Tibial nerve (tissue), 4 donors: ENCODE results near the gene YIPF5. TPM values are rescaled to one million over a fixed set of nuclear protein-coding genes. Genes with fewer than 3 reads are reported as not detected.
A peak's percentile ranks its signal among the peaks of the same experiment; 100 is the strongest.

Experiments used
- DNase-seq, 2 donors: peaks; one replicate each; pipeline ENCODE4 v3.0.0-alpha.2; 2019; ENCODE audit warnings: low spot score in 2 of 2
- H3K27ac ChIP-seq, 4 donors: fragments of 200-600 bp; sonication (generic) in 3 of 4; one replicate each; pipeline ENCODE4 v1.5.1; 2017 to 2019; ENCODE audit warnings: mild to moderate bottlenecking in 1 of 4
- H3K27me3 ChIP-seq, 2 donors: fragments of 200-600 bp; sonication (generic) in 1 of 2; one replicate each; pipeline versions ENCODE4 v1.5.1 to v1.6.0; 2017 to 2019
- H3K36me3 ChIP-seq, 3 donors: fragments of 200-600 bp; sonication (generic); one replicate each; pipeline ENCODE4 v1.5.1; 2018 to 2019
- H3K4me1 ChIP-seq, 4 donors: fragments of 200-600 bp; sonication (generic) in 3 of 4; one replicate each; pipeline ENCODE4 v1.5.1; 2017 to 2019
- H3K4me3 ChIP-seq, 4 donors: fragments of 200-600 bp; sonication (generic) in 3 of 4; one replicate each; pipeline ENCODE4 v1.5.1; 2017 to 2019; ENCODE audit warnings: mild to moderate bottlenecking in 1 of 4, moderate library complexity in 1 of 4
- H3K9me3 ChIP-seq, 4 donors: fragments of 200-600 bp; sonication (generic) in 3 of 4; one replicate each; pipeline ENCODE4 v1.5.1; 2017 to 2019
- CTCF ChIP-seq, 5 experiments: fragments of 200-600 bp in 3 of 5; fragments of 450-650 bp in 2 of 5; sonication (generic) in 3 of 5; IDR thresholded peaks; one replicate each; pipeline ENCODE4 v1.5.1; 2016 to 2019; ENCODE audit warnings: antibody characterized with exemption in 5 of 5, mild to moderate bottlenecking in 3 of 5, moderate library complexity in 2 of 5
- EP300 ChIP-seq, 2 donors: sonication (generic); formaldehyde crosslinking; IDR thresholded peaks; one replicate each; pipeline ENCODE4 v1.6.1; 2017; ENCODE audit warnings: antibody characterized with exemption in 2 of 2, mild to moderate bottlenecking in 1 of 2
- POLR2A ChIP-seq, 2 donors: fragments of 450-650 bp; IDR thresholded peaks; one replicate each; pipeline ENCODE4 v1.6.1; 2017; ENCODE audit warnings: antibody characterized with exemption in 2 of 2, mild to moderate bottlenecking in 2 of 2, moderate library complexity in 2 of 2
- WGBS, 2 donors: methylation state at CpG; one replicate each; pipeline ENCODE4 v1.1.5; 2018; 5-methylcytosine and 5-hydroxymethylcytosine counted together
- total RNA-seq, 4 donors: library from RNA; depleted of rRNA; stranded (reverse); fragments of >200 nt; gene quantifications; one replicate each; pipeline ENCODE4 v1.1.0, GENCODE V29; 2016

YIPF5 gene
- total RNA-seq, 4 donors from 2014 or later: 19.5 to 35.6 (median 31.6) TPM

GRCh38 chr5:144191998-144192397 lies 21.5 kb upstream of the YIPF5 start:
- DNase-seq: no peak
- no peaks in the 10 kb centered on the region for H3K9me3 ChIP-seq
- no peak overlapping the region for H3K27ac ChIP-seq
- H3K27me3 ChIP-seq: peaks cover 0 to 4% of the 10 kb centered on the region in 2 donors
- TF ChIP-seq CTCF (IDR thresholded peaks at IDR 0.05) (peak in 3 of 5 experiments; percentile 10 to 46 (median 17)), EP300 (IDR thresholded peaks at IDR 0.05) (no peak)
- 21 to 26% methylated on average over 3 of the region's 3 CpGs for WGBS, 2 donors
- H3K4me1 ChIP-seq: peaks cover 0 to 17% (median 5%) of the 10 kb centered on the region in 4 donors
- no peak overlapping the region for H3K4me3 ChIP-seq
- H3K36me3 ChIP-seq: no peaks in the 10 kb centered on the region

- TF ChIP-seq CTCF (IDR thresholded peaks at IDR 0.05) (no peak), EP300 (IDR thresholded peaks at IDR 0.05) (no peak), POLR2A (IDR thresholded peaks at IDR 0.05) (no peak)
These were observed 21.1 kb upstream of the YIPF5 start for GRCh38 chr5:144191531-144191930.

DNA sequence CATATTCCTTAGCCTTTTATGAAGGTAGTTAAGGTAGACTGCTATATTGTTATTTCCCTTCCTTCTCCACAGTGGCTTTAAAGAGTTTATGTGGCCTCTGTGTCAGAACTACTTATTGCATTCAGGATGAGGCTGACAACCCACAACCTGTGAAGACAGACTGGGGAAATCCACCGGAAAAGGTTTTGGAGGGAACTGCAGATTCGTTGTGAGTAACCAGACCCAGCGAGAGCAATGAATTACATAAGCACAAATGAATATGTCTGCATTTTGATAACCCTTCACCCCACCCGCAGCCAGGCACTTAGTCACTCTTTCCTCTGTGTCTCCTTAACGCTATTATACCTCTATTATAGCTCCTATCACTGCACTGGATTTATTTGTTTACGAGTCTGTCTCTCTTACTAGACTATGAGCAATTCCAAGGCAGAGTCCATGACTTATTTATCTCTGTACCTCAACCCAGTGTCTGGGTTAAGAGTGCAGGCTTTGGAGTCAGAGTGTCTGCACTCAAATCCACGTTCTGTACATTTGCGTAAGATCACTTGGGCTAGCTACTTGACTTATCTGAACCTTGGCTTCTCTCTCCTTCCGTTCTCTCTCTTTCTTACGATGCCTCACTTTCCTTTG lies 19.5 kb upstream of the YIPF5 start:
- Histone ChIP-seq H3K27ac (no peak overlapping the region), H3K27me3 (peaks cover 0 to 4% of the 10 kb centered on the region in 2 donors), H3K4me1 (peaks cover 0 to 17% (median 5%) of the 10 kb centered on the region in 4 donors), H3K4me3 (no peak overlapping the region), H3K36me3 (no peaks in the 10 kb centered on the region), H3K9me3 (no peaks in the 10 kb centered on the region)
- TF ChIP-seq CTCF (IDR thresholded peaks at IDR 0.05) (no peak), POLR2A (IDR thresholded peaks at IDR 0.05) (no peak), EP300 (IDR thresholded peaks at IDR 0.05) (peak in 1 of 2 donors; percentile 27)
- DNase-seq: no peak
- 57 to 60% methylated on average over 10 of the region's 10 CpGs for WGBS, 2 donors

More at GRCh38 chr5:144191531-144191930, 21.1 kb upstream of the YIPF5 start:
- no peak for DNase-seq
- Histone ChIP-seq H3K9me3 (no peaks in the 10 kb centered on the region), H3K4me3 (no peak overlapping the region), H3K4me1 (peaks cover 0 to 17% (median 5%) of the 10 kb centered on the region in 4 donors), H3K27me3 (peaks cover 0 to 4% of the 10 kb centered on the region in 2 donors), H3K27ac (no peak overlapping the region), H3K36me3 (no peaks in the 10 kb centered on the region)
- 65 to 86% methylated on average over 3 of the region's 3 CpGs for whole genome bisulfite sequencing, 2 donors

GRCh38 chr5:144187699-144188294 lies 17.3 kb upstream of the YIPF5 start:
- WGBS, 2 donors: 0 to 6% methylated on average over 2 of the region's 2 CpGs
- peak in 1 of 2 donors; percentile 41 for DNase-seq
- no peaks in the 10 kb centered on the region for H3K27me3 ChIP-seq
- H3K36me3 ChIP-seq: no peaks in the 10 kb centered on the region
- H3K4me3 ChIP-seq: no peak overlapping the region
- peak overlapping the region in 1 of 4 donors; percentile 9 for H3K27ac ChIP-seq
- TF ChIP-seq POLR2A (IDR thresholded peaks at IDR 0.05): no peak
- TF ChIP-seq EP300 (IDR thresholded peaks at IDR 0.05): no peak
- TF ChIP-seq CTCF (IDR thresholded peaks at IDR 0.05): no peak
- H3K9me3 ChIP-seq: no peaks in the 10 kb centered on the region
- H3K4me1 ChIP-seq: peaks cover 0 to 17% (median 5%) of the 10 kb centered on the region in 4 donors

GRCh38 chr5:144183254-144183889 lies 12.9 kb upstream of the YIPF5 start:
- TF ChIP-seq POLR2A (IDR thresholded peaks at IDR 0.05): no peak
- TF ChIP-seq CTCF (IDR thresholded peaks at IDR 0.05): peak; percentile 44 to 67 (median 52)
- Histone ChIP-seq H3K4me3 (no peak overlapping the region), H3K4me1 (peaks cover 0 to 11% (median 5%) of the 10 kb centered on the region in 4 donors), H3K27me3 (no peaks in the 10 kb centered on the region), H3K27ac (no peak overlapping the region), H3K9me3 (no peaks in the 10 kb centered on the region), H3K36me3 (no peaks in the 10 kb centered on the region)
- no peak for DNase-seq
- 25 to 26% methylated on average over 4 of the region's 4 CpGs for WGBS, 2 donors
